OCI-LY7 (cell line): Measurements from ENCODE around the gene ZBTB32. TPM values are rescaled to one million over a fixed set of nuclear protein-coding genes. Genes with fewer than 3 reads are reported as not detected.

Source experiments
- BruUV-seq: library from RNA; stranded (reverse); fragments of 400-500 nt; replicated peaks from 2 replicates; lab custom pipeline; 2021; lab: Mats Ljungman, UMichigan
- CTCF ChIA-PET: fragments of 300-600 bp; sonication (Branson Sonifier 250); formaldehyde crosslinking; loops from one replicate; lab custom pipeline; 2022; ENCODE audit warnings: antibody characterized with exemption; ENCODE audit not compliant: unreplicated experiment; lab: Charles Lee
- POLR2A ChIA-PET: fragments of 300-600 bp; sonication (Branson Sonifier 250); formaldehyde crosslinking; loops from one replicate; lab custom pipeline; 2022; ENCODE audit warnings: antibody characterized with exemption; lab: Charles Lee
- DNase-seq: peaks from one replicate; pipeline ENCODE4 v3.0.0-alpha.2; 2015; ENCODE audit warnings: low spot score
- H2AFZ ChIP-seq: fragments of 200-600 bp; sonication (generic), shearing (Covaris generic); 2 replicates; pipeline ENCODE4 v1.6.1; 2014; ENCODE audit warnings: mild to moderate bottlenecking, antibody characterized with exemption, low read length, moderate library complexity
- H3K27ac ChIP-seq: fragments of 200-600 bp; sonication (generic); 2 replicates; pipeline ENCODE4 v1.5.1; 2014; ENCODE audit warnings: mixed run types, low read depth, mild to moderate bottlenecking, moderate library complexity, low read length, inconsistent platforms; ENCODE audit not compliant: poor library complexity, severe bottlenecking
- H3K36me3 ChIP-seq: fragments of 200-600 bp; sonication (generic); 2 replicates; pipeline ENCODE4 v1.6.1; 2014; ENCODE audit warnings: mild to moderate bottlenecking, antibody characterized with exemption, low read length, moderate library complexity, mixed read lengths; ENCODE audit not compliant: insufficient read depth
- H3K4me1 ChIP-seq: fragments of 200-600 bp; sonication (generic); 2 replicates; pipeline ENCODE4 v1.5.1; 2014; ENCODE audit warnings: mild to moderate bottlenecking, low read length; ENCODE audit not compliant: insufficient read depth, poor library complexity, severe bottlenecking
- H3K4me2 ChIP-seq: fragments of 200-600 bp; sonication (generic); 2 replicates; pipeline ENCODE4 v1.6.1; 2014; ENCODE audit warnings: mild to moderate bottlenecking, low read length
- H3K4me3 ChIP-seq: fragments of 200-600 bp; sonication (generic); 2 replicates; pipeline ENCODE4 v1.5.1; 2014; ENCODE audit warnings: mild to moderate bottlenecking, low read depth, low read length; ENCODE audit not compliant: poor library complexity, severe bottlenecking
- H3K79me2 ChIP-seq: fragments of 200-600 bp; sonication (generic); 2 replicates; pipeline ENCODE4 v1.6.1; 2016; ENCODE audit warnings: low read depth, mild to moderate bottlenecking, low read length, moderate library complexity, mixed read lengths; ENCODE audit not compliant: insufficient read depth
- H3K9me2 ChIP-seq: fragments of 200-600 bp; sonication (generic); 2 replicates; pipeline ENCODE4 v1.6.1; 2016; ENCODE audit warnings: mild to moderate bottlenecking, low read length, mixed read lengths; ENCODE audit not compliant: insufficient read depth
- H3K9me3 ChIP-seq: fragments of 200-600 bp; sonication (generic); 2 replicates; pipeline ENCODE4 v1.6.1; 2014; ENCODE audit warnings: mild to moderate bottlenecking, mixed run types, low read length, mixed read lengths
- H4K20me1 ChIP-seq: fragments of 200-600 bp; sonication (generic); 2 replicates; pipeline ENCODE4 v1.6.1; 2014; ENCODE audit warnings: mild to moderate bottlenecking, antibody characterized with exemption, low read length, moderate library complexity, mixed read lengths; ENCODE audit not compliant: insufficient read depth
- EZH2phosphoT487 ChIP-seq: fragments of 200-600 bp; sonication (generic); IDR thresholded peaks from 2 replicates; pipeline ENCODE4 v1.6.1; 2018; ENCODE audit warnings: low read depth, borderline replicate concordance, mild to moderate bottlenecking, mixed run types, antibody characterized with exemption, low read length, moderate library complexity, mixed read lengths
- intact Hi-C: fragments of 100-400 bp; cut with micrococcal nuclease; formaldehyde crosslinking; loops from one replicate; pipeline ENCODE4 v1.10.0; 2022; ENCODE audit not compliant: unreplicated experiment
- total RNA-seq, 2 experiments: library from RNA; depleted of rRNA in 1 of 2; stranded (reverse); fragments of >200 nt in 1 of 2; shearing (Covaris generic) in 1 of 2; gene quantifications; 2 replicates each; pipeline ENCODE4 v1.2.3, GENCODE V29; 2014 to 2022
- TF ChIP-seq, protein P1 (sequence below): fragments of 200-600 bp; sonication (generic); conservative IDR thresholded peaks from 2 replicates; pipeline ENCODE4 v1.5.1; 2014; ENCODE audit warnings: mild to moderate bottlenecking, antibody characterized with exemption, low read length, moderate library complexity, mixed read lengths

Gene ZBTB32
- total RNA-seq, 2 experiments from 2014 or later, result not detected

DNA sequence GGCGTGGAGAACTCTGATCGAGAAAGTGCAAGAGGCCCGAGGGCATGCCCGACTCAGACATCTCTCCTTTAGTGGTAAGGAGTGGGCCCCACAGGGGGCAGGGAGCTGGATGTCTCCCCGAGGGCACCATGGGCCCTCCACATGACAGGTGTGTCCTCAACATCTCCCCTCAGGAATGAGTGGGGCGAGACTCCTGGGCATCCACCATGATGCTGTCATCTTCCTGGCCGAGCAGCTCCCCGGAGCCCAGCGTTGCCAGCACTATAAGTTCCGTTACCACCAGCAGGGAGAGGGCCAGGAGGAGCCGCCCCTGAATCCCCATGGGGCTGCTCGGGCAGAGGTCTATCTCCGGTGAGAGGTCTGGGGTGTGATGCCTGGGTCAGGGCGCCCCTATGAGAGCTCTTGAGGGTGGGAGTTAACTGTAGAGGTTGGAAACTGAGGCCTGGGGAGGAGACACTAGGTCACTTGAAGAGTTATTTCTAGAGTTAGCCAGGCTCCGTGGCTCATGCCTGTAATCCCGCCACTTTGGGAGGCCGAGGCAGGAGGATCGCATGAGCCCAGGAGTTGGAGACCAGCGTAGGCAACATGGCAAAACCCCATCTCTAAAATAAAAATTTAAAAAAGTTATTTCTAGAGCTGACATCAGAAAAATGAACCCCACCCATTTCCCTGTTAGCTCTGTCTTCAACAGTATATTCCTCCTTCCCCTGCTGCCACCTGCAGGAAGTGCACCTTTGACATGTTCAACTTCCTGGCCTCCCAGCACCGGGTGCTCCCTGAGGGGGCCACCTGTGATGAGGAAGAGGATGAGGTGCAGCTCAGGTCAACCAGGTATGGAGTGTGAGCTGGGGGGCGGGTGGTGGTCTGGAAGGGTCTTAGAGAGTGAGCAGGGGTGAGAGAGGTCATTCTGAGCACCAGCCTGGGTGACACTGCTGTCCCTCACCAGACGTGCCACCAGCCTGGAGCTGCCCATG lies 32.8 kb downstream of the ZBTB32 start:
- TF ChIP-seq EZH2phosphoT487, result no peak
- TF ChIP-seq, protein P1, sequence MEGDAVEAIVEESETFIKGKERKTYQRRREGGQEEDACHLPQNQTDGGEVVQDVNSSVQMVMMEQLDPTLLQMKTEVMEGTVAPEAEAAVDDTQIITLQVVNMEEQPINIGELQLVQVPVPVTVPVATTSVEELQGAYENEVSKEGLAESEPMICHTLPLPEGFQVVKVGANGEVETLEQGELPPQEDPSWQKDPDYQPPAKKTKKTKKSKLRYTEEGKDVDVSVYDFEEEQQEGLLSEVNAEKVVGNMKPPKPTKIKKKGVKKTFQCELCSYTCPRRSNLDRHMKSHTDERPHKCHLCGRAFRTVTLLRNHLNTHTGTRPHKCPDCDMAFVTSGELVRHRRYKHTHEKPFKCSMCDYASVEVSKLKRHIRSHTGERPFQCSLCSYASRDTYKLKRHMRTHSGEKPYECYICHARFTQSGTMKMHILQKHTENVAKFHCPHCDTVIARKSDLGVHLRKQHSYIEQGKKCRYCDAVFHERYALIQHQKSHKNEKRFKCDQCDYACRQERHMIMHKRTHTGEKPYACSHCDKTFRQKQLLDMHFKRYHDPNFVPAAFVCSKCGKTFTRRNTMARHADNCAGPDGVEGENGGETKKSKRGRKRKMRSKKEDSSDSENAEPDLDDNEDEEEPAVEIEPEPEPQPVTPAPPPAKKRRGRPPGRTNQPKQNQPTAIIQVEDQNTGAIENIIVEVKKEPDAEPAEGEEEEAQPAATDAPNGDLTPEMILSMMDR, result peak; percentile 63
- intact Hi-C loops, result loop anchor here (1.0 kb wide), 1 partner anchor 19 kb away; the partner anchor contains the start of gene KMT2B
- no TSS peak for BruUV-seq
- Histone ChIP-seq H3K36me3 (peaks cover 75% of the 10 kb centered on the region), H3K9me2 (no peaks in the 10 kb centered on the region), H3K9me3 (no peaks in the 10 kb centered on the region), H3K4me3 (no peak overlapping the region), H3K4me1 (peaks cover 31% of the 10 kb centered on the region), H3K79me2 (no peaks in the 10 kb centered on the region), H4K20me1 (no peaks in the 10 kb centered on the region), H2AFZ (no peak overlapping the region), H3K4me2 (no peak overlapping the region), H3K27ac (peak overlapping the region; percentile 25)
- CTCF ChIA-PET, result no interaction called here
- DNase-seq, result peak; percentile 56
- POLR2A ChIA-PET, result no interaction called here

DNA sequence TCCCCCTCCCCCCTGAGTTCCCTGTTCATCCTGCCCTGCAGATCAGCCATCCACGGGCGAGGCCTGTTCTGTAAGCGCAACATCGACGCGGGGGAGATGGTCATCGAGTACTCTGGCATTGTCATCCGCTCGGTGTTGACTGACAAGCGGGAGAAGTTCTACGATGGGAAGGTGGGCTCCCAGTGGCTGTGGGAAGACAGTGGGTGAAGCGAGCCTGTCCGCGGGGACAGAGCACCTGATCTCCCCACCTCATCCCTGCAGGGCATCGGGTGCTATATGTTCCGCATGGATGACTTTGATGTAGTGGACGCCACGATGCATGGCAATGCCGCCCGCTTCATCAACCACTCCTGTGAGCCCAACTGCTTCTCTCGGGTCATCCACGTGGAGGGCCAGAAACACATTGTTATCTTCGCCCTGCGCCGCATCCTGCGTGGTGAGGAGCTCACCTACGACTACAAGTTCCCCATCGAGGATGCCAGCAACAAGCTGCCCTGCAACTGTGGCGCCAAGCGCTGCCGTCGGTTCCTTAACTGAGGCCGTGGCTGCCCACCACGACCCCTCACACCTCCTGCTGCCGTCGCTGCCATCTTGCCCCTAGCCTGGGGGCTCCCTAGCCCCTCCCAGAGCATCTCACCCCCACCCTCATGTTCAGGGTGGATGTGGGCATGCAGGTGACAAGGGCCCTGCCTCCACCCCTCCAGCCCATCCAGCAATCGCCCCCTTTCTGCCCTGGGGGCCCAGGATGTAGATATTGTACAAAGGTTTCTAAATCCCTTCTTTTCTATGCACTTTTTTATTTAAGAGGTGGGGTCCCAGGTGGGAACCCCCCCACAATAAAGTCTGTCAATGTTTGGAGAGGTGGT lies 33.9 kb downstream of the ZBTB32 start:
- H3K4me2 ChIP-seq, result no peak overlapping the region
- peaks cover 64% of the 10 kb centered on the region for H3K36me3 ChIP-seq
- BruUV-seq, result TSS peak; percentile 94
- no peaks in the 10 kb centered on the region for H3K79me2 ChIP-seq
- ChIA-PET POLR2A (no interaction called here), CTCF (no interaction called here)
- H3K27ac ChIP-seq, result no peak overlapping the region
- TF ChIP-seq, protein P1, result no peak
- no peak for TF ChIP-seq EZH2phosphoT487
- H2AFZ ChIP-seq, result no peak overlapping the region
- no peaks in the 10 kb centered on the region for H3K9me2 ChIP-seq
- intact Hi-C loops, result no loop called here
- no peak for DNase-seq
- H3K4me3 ChIP-seq, result no peak overlapping the region
- H3K9me3 ChIP-seq, result no peaks in the 10 kb centered on the region
- peaks cover 41% of the 10 kb centered on the region for H3K4me1 ChIP-seq
- H4K20me1 ChIP-seq, result no peaks in the 10 kb centered on the region
